CD4-positive, alpha-beta T cell (primary cell): ENCODE data around the gene SNX20. TPM values are rescaled to one million over a fixed set of nuclear protein-coding genes. Genes with fewer than 3 reads are reported as not detected.

Experiments used
- ATAC-seq: fragments of 200-7000 bp; cut with Tn5 transposase; one replicate; pipeline ENCODE4 v1.10.0; 2022; ENCODE audit warnings: mild to moderate bottlenecking; ENCODE audit not compliant: poor library complexity
- CTCF ChIA-PET: fragments of 350-600 bp; sonication (Branson Sonifier 250); formaldehyde crosslinking; loops from one replicate; lab custom pipeline; 2021; ENCODE audit warnings: antibody characterized with exemption, inconsistent platforms; lab: Charles Lee
- POLR2A ChIA-PET: fragments of 350-600 bp; sonication (Branson Sonifier 250); formaldehyde crosslinking; loops from one replicate; lab custom pipeline; 2021; ENCODE audit warnings: antibody characterized with exemption, inconsistent platforms; lab: Charles Lee
- DNase-seq, 14 experiments: peaks; one replicate each; pipeline ENCODE4 v3.0.0-alpha.2; 2013 to 2020; ENCODE audit warnings: mixed read lengths in 2 of 14
- H3K27ac ChIP-seq, 2 donors: one replicate each; pipeline versions ENCODE4 v1.5.1 to v1.7.0; 2013; ENCODE audit warnings: low read length in 2 of 2, low read depth in 1 of 2, mild to moderate bottlenecking in 1 of 2
- H3K27me3 ChIP-seq, 2 experiments: 1 replicate in 1 of 2; 2 replicates in 1 of 2; pipeline versions ENCODE4 v1.6.1 to v1.7.0; 2013; ENCODE audit warnings: low read length in 2 of 2, control low read depth in 1 of 2, mild to moderate bottlenecking in 1 of 2, moderate library complexity in 1 of 2; ENCODE audit not compliant: insufficient read depth in 2 of 2, control insufficient read depth in 1 of 2
- H3K36me3 ChIP-seq: one replicate; pipeline ENCODE4 v1.6.1; 2013; ENCODE audit warnings: low read length, control low read depth; ENCODE audit not compliant: insufficient read depth
- H3K4me1 ChIP-seq: one replicate; pipeline ENCODE4 v1.6.1; 2013; ENCODE audit warnings: low read length, control low read depth; ENCODE audit not compliant: insufficient read depth
- H3K4me3 ChIP-seq: one replicate; pipeline ENCODE4 v1.5.1; 2013; ENCODE audit warnings: mild to moderate bottlenecking, low read length, moderate library complexity
- H3K9me3 ChIP-seq, 2 experiments: 1 replicate in 1 of 2; 2 replicates in 1 of 2; pipeline versions ENCODE4 v1.6.1 to v1.7.0; 2013; ENCODE audit warnings: low read length in 2 of 2, mild to moderate bottlenecking in 2 of 2, control low read depth in 1 of 2, moderate library complexity in 1 of 2; ENCODE audit not compliant: control insufficient read depth in 1 of 2, insufficient read depth in 1 of 2
- H3K27ac Mint-ChIP-seq: one replicate; pipeline ENCODE4 v1.8.0; 2020; ENCODE audit warnings: mixed read lengths
- H3K27me3 Mint-ChIP-seq: one replicate; pipeline ENCODE4 v1.8.0; 2021; ENCODE audit warnings: mixed read lengths
- H3K36me3 Mint-ChIP-seq: one replicate; pipeline ENCODE4 v1.8.0; 2021; ENCODE audit warnings: low read depth, mixed read lengths
- H3K4me1 Mint-ChIP-seq: one replicate; pipeline ENCODE4 v1.8.0; 2021; ENCODE audit warnings: low read depth, mixed read lengths
- H3K4me3 Mint-ChIP-seq: one replicate; pipeline ENCODE4 v1.8.0; 2020; ENCODE audit warnings: mild to moderate bottlenecking, mixed read lengths
- H3K9me3 Mint-ChIP-seq: one replicate; pipeline ENCODE4 v1.8.0; 2020; ENCODE audit warnings: mixed read lengths
- intact Hi-C, 2 experiments: fragments of 100-400 bp; cut with DNase I in 1 of 2; cut with micrococcal nuclease in 1 of 2; formaldehyde crosslinking; loops; one replicate each; pipeline versions ENCODE4 v1.15.1 to v1.9.0; 2023 to 2025; cut with DNase I, micrococcal nuclease
- total RNA-seq, 174 experiments: library from RNA in 2 of 174; stranded (reverse) in 2 of 174; gene quantifications; one replicate each; pipeline ENCODE4 v1.2.3 and lab custom pipeline; 2021 to 2026
- TF ChIP-seq, protein P1 (sequence below): fragments of 200-600 bp; IDR thresholded peaks from one replicate; pipeline ENCODE4 v1.8.0; 2022; ENCODE audit warnings: antibody characterized with exemption, mild to moderate bottlenecking

Gene SNX20
- total RNA-seq, 2 experiments from 2014 or later = 26.6 TPM

DNA sequence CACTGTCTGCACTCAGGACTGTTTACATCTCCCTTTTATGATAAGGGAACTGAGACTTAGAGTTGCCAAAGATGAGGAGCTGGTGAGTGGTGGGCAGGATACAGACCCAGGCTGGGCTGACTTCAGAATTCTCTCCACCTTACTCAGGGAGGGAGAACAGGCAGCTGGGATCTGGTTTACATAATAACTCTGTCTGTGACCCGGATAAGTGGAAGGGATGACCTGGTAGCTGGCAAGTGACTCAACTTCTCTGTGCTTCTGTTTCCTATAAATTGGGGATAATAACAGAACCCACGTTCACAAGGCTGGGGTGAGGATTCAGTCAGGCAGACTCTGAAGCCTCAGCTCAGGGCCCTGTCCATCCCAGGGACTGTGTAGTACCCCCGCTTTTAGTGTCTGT, 2.6 kb downstream of the SNX20 start:
- H3K4me1 ChIP-seq = peaks cover 73% of the 10 kb centered on the region
- H3K9me3 ChIP-seq = peaks cover 0 to 11% of the 10 kb centered on the region in 2 experiments
- Mint-ChIP-seq H3K4me1 (peaks cover 73% of the 10 kb centered on the region), H3K27ac (peak overlapping the region; percentile 84), H3K36me3 (peaks cover 75% of the 10 kb centered on the region), H3K4me3 (peak overlapping the region; percentile 97), H3K9me3 (peaks cover 2% of the 10 kb centered on the region), H3K27me3 (no peaks in the 10 kb centered on the region)
- ATAC-seq (no peak), DNase-seq (no peak)
- CTCF ChIA-PET = interaction anchor here (0.7 to 6.0 kb wide), 6 partner anchors 12 to 398 kb away, joined by 3 to 53 read pairs (median 5); no protein-coding TSS in a partner anchor
- H3K27ac ChIP-seq = peak overlapping the region; percentile 87 to 92
- peaks cover 60% of the 10 kb centered on the region for H3K36me3 ChIP-seq
- POLR2A ChIA-PET = interaction anchor here (0.8 to 13.0 kb wide), 4 partner anchors 10 to 128 kb away, joined by 4 to 174 read pairs (median 86); partner anchors contain the start of gene CYLD
- no peaks in the 10 kb centered on the region for H3K27me3 ChIP-seq
- H3K4me3 ChIP-seq = peak overlapping the region; percentile 96
- TF ChIP-seq, protein P1, sequence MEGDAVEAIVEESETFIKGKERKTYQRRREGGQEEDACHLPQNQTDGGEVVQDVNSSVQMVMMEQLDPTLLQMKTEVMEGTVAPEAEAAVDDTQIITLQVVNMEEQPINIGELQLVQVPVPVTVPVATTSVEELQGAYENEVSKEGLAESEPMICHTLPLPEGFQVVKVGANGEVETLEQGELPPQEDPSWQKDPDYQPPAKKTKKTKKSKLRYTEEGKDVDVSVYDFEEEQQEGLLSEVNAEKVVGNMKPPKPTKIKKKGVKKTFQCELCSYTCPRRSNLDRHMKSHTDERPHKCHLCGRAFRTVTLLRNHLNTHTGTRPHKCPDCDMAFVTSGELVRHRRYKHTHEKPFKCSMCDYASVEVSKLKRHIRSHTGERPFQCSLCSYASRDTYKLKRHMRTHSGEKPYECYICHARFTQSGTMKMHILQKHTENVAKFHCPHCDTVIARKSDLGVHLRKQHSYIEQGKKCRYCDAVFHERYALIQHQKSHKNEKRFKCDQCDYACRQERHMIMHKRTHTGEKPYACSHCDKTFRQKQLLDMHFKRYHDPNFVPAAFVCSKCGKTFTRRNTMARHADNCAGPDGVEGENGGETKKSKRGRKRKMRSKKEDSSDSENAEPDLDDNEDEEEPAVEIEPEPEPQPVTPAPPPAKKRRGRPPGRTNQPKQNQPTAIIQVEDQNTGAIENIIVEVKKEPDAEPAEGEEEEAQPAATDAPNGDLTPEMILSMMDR = no peak
- intact Hi-C loops = no loop called here

DNA sequence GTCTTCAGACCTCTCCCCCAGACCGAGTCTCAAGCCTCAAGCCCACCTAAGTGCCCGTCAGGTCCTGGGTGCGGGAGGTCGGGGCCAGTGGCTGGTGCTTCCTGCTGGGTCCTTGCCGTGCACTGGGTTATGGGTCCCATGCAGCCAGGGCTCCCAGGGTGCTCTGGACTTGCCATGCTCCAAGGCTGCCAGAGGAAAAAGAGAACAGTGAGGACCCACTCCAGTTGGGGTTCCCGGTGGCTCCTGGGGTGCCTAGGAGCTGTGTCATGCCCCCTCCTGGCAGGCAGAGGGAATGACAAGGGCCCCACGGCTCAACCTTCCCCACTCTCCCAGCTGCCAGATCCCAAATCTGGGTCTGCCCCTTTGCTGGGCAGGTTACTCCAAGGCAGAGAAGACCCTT, 3.8 kb downstream of the SNX20 start:
- ATAC-seq (no peak), DNase-seq (peak in 3 of 14 experiments; percentile 32 to 52 (median 52))
- H3K27me3 ChIP-seq = no peaks in the 10 kb centered on the region
- no peaks in the 10 kb centered on the region for H3K27me3 Mint-ChIP-seq
- no peak overlapping the region for H3K4me3 ChIP-seq
- peak overlapping the region; percentile 84 for H3K27ac Mint-ChIP-seq
- TF ChIP-seq, protein P1 = peak; percentile 57
- peak overlapping the region; percentile 42 to 92 for H3K27ac ChIP-seq
- peaks cover 2% of the 10 kb centered on the region for H3K9me3 Mint-ChIP-seq
- H3K4me1 ChIP-seq = peaks cover 63% of the 10 kb centered on the region
- H3K36me3 ChIP-seq = peaks cover 71% of the 10 kb centered on the region
- ChIA-PET POLR2A (interaction anchor here (9.3 to 13.0 kb wide), 2 partner anchors 9 to 67 kb away, joined by 167 to 174 read pairs; partner anchors contain the start of gene CYLD), CTCF (interaction anchor here (1.1 to 6.0 kb wide), 4 partner anchors 11 to 350 kb away, joined by 3 to 53 read pairs (median 6); no protein-coding TSS in a partner anchor)
- H3K36me3 Mint-ChIP-seq = peaks cover 86% of the 10 kb centered on the region
- H3K9me3 ChIP-seq = peaks cover 10 to 22% of the 10 kb centered on the region in 2 experiments
- intact Hi-C loops = no loop called here
- H3K4me3 Mint-ChIP-seq = peak overlapping the region; percentile 97
- H3K4me1 Mint-ChIP-seq = peaks cover 61% of the 10 kb centered on the region

DNA sequence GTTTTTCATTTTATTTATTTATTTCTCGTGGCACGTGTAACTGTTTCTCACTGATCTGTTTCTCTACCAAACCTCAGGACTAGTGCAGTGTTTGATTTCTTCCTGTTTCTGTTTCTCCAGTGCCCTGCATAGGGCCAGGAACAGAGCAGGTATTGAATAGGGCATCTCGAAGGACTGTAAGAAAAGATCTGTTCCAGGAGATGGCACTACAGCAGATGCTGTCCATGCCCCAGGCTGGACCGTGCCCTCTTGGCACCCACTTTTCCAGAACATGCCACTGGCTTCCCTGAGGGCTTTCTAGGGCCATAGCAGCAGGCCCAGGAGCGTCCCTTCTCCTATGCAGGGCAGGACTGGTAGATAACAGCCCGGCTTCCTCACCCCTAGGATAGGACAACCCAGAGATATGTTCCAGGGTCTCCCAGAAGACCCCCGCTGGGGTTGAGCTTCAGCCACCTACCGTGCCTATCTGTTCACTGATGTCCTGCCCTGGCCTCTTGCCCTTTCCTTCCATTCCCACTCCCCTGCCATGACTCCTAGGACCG, 4.4 kb downstream of the SNX20 start:
- Histone ChIP-seq H3K27me3 (no peaks in the 10 kb centered on the region), H3K9me3 (peaks cover 16 to 28% of the 10 kb centered on the region in 2 experiments), H3K4me1 (peaks cover 58% of the 10 kb centered on the region), H3K36me3 (peaks cover 77% of the 10 kb centered on the region), H3K27ac (peak overlapping the region; percentile 23 to 42), H3K4me3 (no peak overlapping the region)
- H3K9me3 Mint-ChIP-seq = peaks cover 2% of the 10 kb centered on the region
- H3K36me3 Mint-ChIP-seq = peaks cover 92% of the 10 kb centered on the region
- H3K27me3 Mint-ChIP-seq = no peaks in the 10 kb centered on the region
- H3K4me1 Mint-ChIP-seq = peaks cover 57% of the 10 kb centered on the region
- intact Hi-C loops = no loop called here
- ChIA-PET POLR2A (interaction anchor here (9.3 to 13.0 kb wide), 2 partner anchors 8 to 68 kb away, joined by 167 to 174 read pairs; partner anchors contain the start of gene CYLD), CTCF (interaction anchor here (2.0 to 6.0 kb wide), 3 partner anchors 10 to 129 kb away, joined by 7 to 53 read pairs (median 9); no protein-coding TSS in a partner anchor)
- ATAC-seq (no peak), DNase-seq (no peak)
- TF ChIP-seq, protein P1 = no peak
- peak overlapping the region; percentile 84 for H3K27ac Mint-ChIP-seq
- H3K4me3 Mint-ChIP-seq = peak overlapping the region; percentile 97
